RWPE1 (cell line): Measurements from ENCODE around the gene LRRC2.

Experiments used
- CTCF ChIA-PET: fragments of 350-600 bp; sonication (Branson Sonifier 250); formaldehyde crosslinking; extraction: SDS; loops from one replicate; lab custom pipeline; 2021; lab: Yijun Ruan, JAX
- POLR2A ChIA-PET: fragments of 400-600 bp; formaldehyde crosslinking; extraction: SDS; loops from one replicate; lab custom pipeline; 2020; ENCODE audit warnings: antibody characterized with exemption; ENCODE audit not compliant: low non-redundant PET; lab: Yijun Ruan, JAX
- DNase-seq: peaks from one replicate; pipeline ENCODE4 v3.0.0; 2012; ENCODE audit warnings: low spot score
- H3K27ac ChIP-seq: fragments of 450-650 bp; 2 replicates; pipeline ENCODE4 v1.5.1; 2017
- CTCF ChIP-seq: fragments of 450-650 bp; conservative IDR thresholded peaks from 2 replicates; pipeline ENCODE4 v1.5.1; 2017; ENCODE audit warnings: low read depth, mild to moderate bottlenecking

The LRRC2 gene

DNA sequence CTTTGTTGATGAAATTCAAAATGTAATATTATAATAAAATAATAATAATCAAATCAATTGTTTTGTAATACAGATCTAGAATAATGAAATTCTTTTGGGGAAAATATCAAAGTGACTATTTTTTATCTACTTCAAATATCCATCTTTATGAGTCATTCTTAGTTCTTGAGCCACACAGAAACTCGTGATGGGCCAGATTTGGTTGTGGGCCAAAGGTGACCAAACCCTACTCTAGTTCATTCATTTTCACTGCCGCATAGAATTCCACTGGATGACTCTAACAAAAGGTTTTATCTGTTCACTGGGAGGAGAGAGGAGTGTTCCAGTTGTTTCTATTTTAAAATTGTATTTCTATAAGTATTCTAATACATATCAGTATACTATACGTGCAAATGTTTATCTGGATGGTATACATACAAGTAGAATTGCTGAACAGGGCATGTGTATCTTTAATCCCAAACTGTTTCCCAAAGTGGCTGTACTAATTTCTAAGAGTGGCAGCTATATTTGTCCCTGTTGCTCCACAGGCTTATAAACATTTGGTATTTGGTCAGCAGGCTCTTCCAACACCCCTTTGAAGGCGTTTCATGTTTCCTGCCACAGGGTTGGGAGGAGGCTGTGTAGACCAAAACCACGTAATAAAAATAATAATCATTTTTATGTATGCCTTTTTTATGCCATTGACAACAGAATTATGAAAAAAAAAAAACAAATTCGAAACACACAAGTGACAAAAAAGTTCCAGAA lies 75.6 kb downstream of the LRRC2 start:
- no peak overlapping the region for H3K27ac ChIP-seq
- POLR2A ChIA-PET = no interaction called here
- TF ChIP-seq CTCF = no peak
- CTCF ChIA-PET = interaction anchor here (1.4 kb wide), 1 partner anchor 8 kb away, joined by 5 read pairs; the partner anchor contains the start of gene RTP3
- no peak for DNase-seq

DNA sequence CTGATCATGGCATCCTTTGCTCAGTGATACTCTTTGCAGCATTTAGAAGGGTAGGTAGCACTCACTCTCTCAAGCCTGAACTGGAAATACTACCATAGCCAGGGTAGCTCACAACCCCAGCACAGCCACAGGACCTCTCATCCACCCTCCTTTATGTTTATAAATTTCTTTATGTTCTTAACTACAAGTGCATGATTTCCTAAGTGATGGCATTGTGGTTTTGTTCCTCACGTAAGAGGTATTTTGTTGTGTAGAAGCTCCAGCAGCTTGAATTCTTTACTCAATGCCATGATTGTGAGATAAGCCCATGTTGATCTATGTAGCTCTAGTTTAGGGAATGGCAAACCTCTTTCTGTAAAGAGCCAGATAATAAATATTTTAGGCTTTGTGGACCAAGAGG lies 76.2 kb downstream of the LRRC2 start:
- TF ChIP-seq CTCF = no peak
- H3K27ac ChIP-seq = no peak overlapping the region
- no peak for DNase-seq
- ChIA-PET CTCF (interaction anchor here (0.6 to 1.4 kb wide), 5 partner anchors 8 to 265 kb away, joined by 3 to 6 read pairs (median 4); partner anchors contain the start of gene RTP3), POLR2A (no interaction called here)

- POLR2A ChIA-PET = no interaction called here
- no peak overlapping the region for H3K27ac ChIP-seq
- no peak for TF ChIP-seq CTCF
- DNase-seq = no peak
- CTCF ChIA-PET = interaction anchor here (0.6 to 1.4 kb wide), 6 partner anchors 9 to 266 kb away, joined by 3 to 6 read pairs (median 4); partner anchors contain the start of gene RTP3
These were observed 76.7 kb downstream of the LRRC2 start for GRCh38 chr3:46489381-46489780.

- POLR2A ChIA-PET = no interaction called here
- H3K27ac ChIP-seq = no peak overlapping the region
- TF ChIP-seq CTCF = peak; percentile 92
- peak; percentile 80 for DNase-seq
- CTCF ChIA-PET = interaction anchor here (0.6 to 1.4 kb wide), 20 partner anchors 9 to 1934 kb away, joined by 3 to 7 read pairs (median 4); partner anchors contain the start of genes LRRC2, RTP3 and ZKSCAN7
These were observed 77.3 kb downstream of the LRRC2 start for GRCh38 chr3:46488735-46489361.

DNA sequence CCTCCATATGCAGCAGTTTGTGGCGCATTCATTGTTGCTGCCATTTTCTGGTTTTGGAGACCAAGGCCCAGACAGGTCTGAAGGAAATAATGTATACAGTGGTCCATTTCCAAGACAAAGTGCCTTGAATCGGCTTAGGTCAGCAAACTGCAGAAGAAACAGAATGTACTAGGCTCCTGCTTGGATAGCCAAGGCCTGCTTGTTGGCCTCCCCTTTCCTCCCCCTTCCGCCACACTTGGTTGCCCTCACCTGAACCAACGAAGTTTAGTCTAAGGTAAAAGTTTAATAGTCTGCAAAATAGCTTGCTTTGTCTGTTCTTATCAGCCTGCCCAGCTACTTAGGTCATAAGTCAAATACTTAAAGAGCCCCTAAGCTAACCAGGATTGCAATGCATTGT lies 80.3 kb downstream of the LRRC2 start:
- CTCF ChIA-PET = no interaction called here
- no peak for TF ChIP-seq CTCF
- no peak for DNase-seq
- H3K27ac ChIP-seq = no peak overlapping the region
- POLR2A ChIA-PET = no interaction called here

DNA sequence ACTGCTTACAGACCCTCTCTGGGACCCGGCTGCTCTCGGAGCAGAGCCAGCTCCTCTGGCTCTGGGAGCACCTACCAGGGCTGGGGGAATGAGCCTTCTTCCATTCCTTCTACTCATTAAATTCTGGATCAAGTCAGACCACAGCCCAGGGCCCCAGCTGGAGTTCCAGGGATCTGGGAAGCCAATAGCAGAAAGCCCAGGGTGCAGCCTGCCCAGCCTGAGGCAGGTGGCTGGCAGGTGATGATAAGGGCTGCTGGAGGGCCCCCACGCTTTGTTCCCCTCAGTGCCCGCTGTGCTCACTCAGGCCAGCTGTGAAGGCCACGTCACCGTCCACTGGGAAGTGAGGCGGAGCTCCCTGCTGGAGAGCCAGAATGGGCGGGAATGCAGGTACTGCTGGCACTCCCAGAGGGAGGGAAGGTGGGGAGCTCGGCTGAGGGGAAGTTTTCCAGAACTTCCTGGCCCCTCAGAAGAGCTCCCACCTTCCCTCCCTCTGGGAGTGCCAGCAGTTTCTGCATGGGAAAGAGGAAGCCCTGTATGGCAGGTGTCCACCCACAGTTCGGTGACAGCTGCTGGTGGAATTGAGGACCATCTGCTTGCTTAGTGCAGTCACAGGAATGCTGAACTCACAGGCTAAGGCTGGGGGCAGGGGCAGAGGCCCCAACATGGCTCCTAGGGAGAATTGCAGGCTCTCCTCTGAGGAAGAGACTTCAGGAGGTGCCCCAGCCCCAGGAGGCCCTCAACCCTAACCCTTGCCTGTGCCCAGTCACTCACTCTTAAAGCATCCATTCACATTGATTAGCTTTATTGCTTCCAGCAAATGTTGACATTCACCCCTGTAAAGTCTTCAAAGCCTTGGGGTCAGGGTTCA lies 81.0 kb downstream of the LRRC2 start:
- POLR2A ChIA-PET = no interaction called here
- DNase-seq = no peak
- CTCF ChIA-PET = interaction anchor here (0.6 kb wide), 1 partner anchor 190 kb away, joined by 3 read pairs; no protein-coding TSS in a partner anchor
- no peak overlapping the region for H3K27ac ChIP-seq
- TF ChIP-seq CTCF = no peak
